Kidney (tissue), 14 donors: ENCODE results near the gene ANKRD44. TPM values are rescaled to one million over a fixed set of nuclear protein-coding genes. Genes with fewer than 3 reads are reported as not detected.

Experiments used
- DNase-seq, 5 donors: peaks; one replicate each; pipeline ENCODE4 v3.0.0-alpha.2; 2013 to 2020
- FAIRE-seq: peaks from 2 replicates; lab custom pipeline; 2012; peaks lifted over from hg19 to GRCh38; lab: Jason Lieb, UNC
- H3K27ac ChIP-seq, 2 donors: one replicate each; pipeline ENCODE4 v1.7.0; 2013; ENCODE audit warnings: low read depth in 2 of 2, low read length in 2 of 2, inconsistent platforms in 1 of 2
- H3K27me3 ChIP-seq: one replicate; pipeline ENCODE4 v1.7.1; 2013; ENCODE audit warnings: low read length, inconsistent platforms; ENCODE audit not compliant: control insufficient read depth, insufficient read depth
- H3K36me3 ChIP-seq, 3 donors: one replicate each; pipeline versions ENCODE4 v1.7.0 to v1.7.1; 2013; ENCODE audit warnings: low read length in 3 of 3, control low read depth in 1 of 3, inconsistent platforms in 1 of 3; ENCODE audit not compliant: insufficient read depth in 3 of 3, control insufficient read depth in 2 of 3
- H3K4me1 ChIP-seq, 3 donors: one replicate each; pipeline versions ENCODE4 v1.7.0 to v1.7.1; 2013; ENCODE audit warnings: low read length in 3 of 3, inconsistent platforms in 1 of 3, low read depth in 1 of 3; ENCODE audit not compliant: control insufficient read depth in 2 of 3, insufficient read depth in 2 of 3
- H3K4me3 ChIP-seq, 3 donors: one replicate each; pipeline versions ENCODE4 v1.7.0 to v1.8.1; 2013; ENCODE audit warnings: low read length in 3 of 3, control low read depth in 1 of 3, inconsistent platforms in 1 of 3
- H3K9ac ChIP-seq, 3 donors: one replicate each; pipeline versions ENCODE4 v1.7.0 to v1.7.1; 2013; ENCODE audit warnings: low read length in 3 of 3, control low read depth in 1 of 3, inconsistent platforms in 1 of 3
- H3K9me3 ChIP-seq, 3 donors: one replicate each; pipeline versions ENCODE4 v1.7.0 to v1.7.1; 2013; ENCODE audit warnings: low read length in 3 of 3, control low read depth in 1 of 3, inconsistent platforms in 1 of 3; ENCODE audit not compliant: control insufficient read depth in 2 of 3, insufficient read depth in 1 of 3
- CTCF ChIP-seq: IDR thresholded peaks from 3 replicates; pipeline ENCODE4 v1.5.1; 2012; ENCODE audit warnings: mild to moderate bottlenecking, moderate library complexity, borderline replicate concordance; ENCODE audit not compliant: insufficient read depth; ENCODE audit errors: extremely low read depth
- intact Hi-C: fragments of 100-400 bp; cut with DNase I; formaldehyde crosslinking; loops from one replicate; pipeline ENCODE4 v1.11.1; 2022
- polyA plus RNA-seq: library from polyadenylated mRNA; stranded (reverse); fragments of 350-450 nt; fragmentation: Illumina TruSeq; extraction: RNeasy Lipid Tissue Mini Kit (QIAGEN cat#74804); gene quantifications from one replicate; pipeline ENCODE4 v1.2.3, GENCODE V29; 2014; ENCODE audit warnings: low read depth, low replicate concordance; ENCODE audit not compliant: insufficient read depth
- total RNA-seq: library from RNA; stranded (reverse); fragmentation: NEBNext Ultra II Directional; extraction: Animal tissue kit (Norgen Biotek cat#: 25700); gene quantifications from one replicate; pipeline ENCODE4 v1.2.1, GENCODE V29; 2021
- donor health status: control.
- donor health status: control.
- donor health status: control.
- donor health status: control.
- donor health status: control.
- donor health status: DM: yes; HTN: yes; CAD: no.
- donor health status: Normal renal cell carcinoma (clear cell type).

ANKRD44 gene
- total and polyA plus RNA-seq, 2 donors from 2014 or later: 2.2 to 39.2 TPM

GRCh38 chr2:197242719-197243118 is 67.9 kb downstream of the ANKRD44 start:
- no peak for TF ChIP-seq CTCF
- DNase-seq (no peak), FAIRE-seq (no peak)
- H3K27me3 ChIP-seq: no peaks in the 10 kb centered on the region
- H3K36me3 ChIP-seq: no peaks in the 10 kb centered on the region
- no peak overlapping the region for H3K4me3 ChIP-seq
- no peak overlapping the region for H3K9ac ChIP-seq
- H3K27ac ChIP-seq: no peak overlapping the region
- intact Hi-C loops: no loop called here
- no peaks in the 10 kb centered on the region for H3K9me3 ChIP-seq
- H3K4me1 ChIP-seq: no peaks in the 10 kb centered on the region

DNA sequence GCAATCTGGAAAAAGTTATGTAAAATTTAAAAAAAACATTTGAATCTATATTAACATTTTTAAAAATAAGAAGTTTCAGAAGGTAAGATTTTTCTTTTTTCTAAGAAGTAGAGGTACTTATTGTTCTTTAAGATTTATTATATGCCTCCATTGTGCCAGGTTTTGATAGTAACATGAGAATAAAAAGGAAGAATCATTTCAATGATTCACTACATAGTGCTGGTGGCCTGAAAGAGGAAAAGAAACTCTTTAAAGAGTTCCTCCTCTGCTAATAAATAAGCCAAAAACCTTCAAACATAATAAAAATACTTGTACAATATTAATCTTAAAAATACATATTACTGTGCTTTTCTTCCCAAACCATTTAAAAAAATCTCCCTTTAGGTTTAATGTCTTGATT is 69.0 kb downstream of the ANKRD44 start:
- Histone ChIP-seq H3K4me3 (no peak overlapping the region), H3K9ac (no peak overlapping the region), H3K27ac (no peak overlapping the region), H3K36me3 (no peaks in the 10 kb centered on the region), H3K9me3 (no peaks in the 10 kb centered on the region), H3K4me1 (no peaks in the 10 kb centered on the region), H3K27me3 (no peaks in the 10 kb centered on the region)
- intact Hi-C loops: no loop called here
- TF ChIP-seq CTCF: no peak
- DNase-seq: peak in 1 of 5 donors; percentile 22
- FAIRE-seq: peak; percentile 58

DNA sequence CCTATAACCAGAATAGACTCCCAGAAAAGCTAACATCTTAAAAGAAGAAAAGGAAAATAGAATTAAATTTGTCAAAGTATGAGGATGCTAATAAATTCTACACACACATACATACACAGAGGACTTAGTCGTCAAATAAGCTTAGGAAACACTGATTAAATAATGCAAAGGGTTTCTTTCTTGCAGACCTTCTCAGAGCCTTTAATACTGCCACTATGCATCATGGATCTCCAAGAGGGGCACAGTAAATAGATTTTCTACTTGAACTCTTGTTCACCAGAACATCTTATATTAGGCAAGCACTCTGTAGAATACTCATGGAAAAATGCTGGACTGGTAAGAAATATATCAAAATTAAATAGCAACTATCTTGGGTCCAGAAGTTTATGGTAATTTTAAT is 69.4 kb downstream of the ANKRD44 start:
- H3K27ac ChIP-seq: no peak overlapping the region

More for the DNA sequence above, 69.4 kb downstream of the ANKRD44 start:
- TF ChIP-seq CTCF: no peak
- no peaks in the 10 kb centered on the region for H3K9me3 ChIP-seq
- H3K4me1 ChIP-seq: no peaks in the 10 kb centered on the region
- DNase-seq: no peak
- no peak overlapping the region for H3K9ac ChIP-seq
- no peaks in the 10 kb centered on the region for H3K36me3 ChIP-seq
- intact Hi-C loops: no loop called here
- H3K4me3 ChIP-seq: no peak overlapping the region
- FAIRE-seq: no peak
- no peaks in the 10 kb centered on the region for H3K27me3 ChIP-seq
